Activated CD4-positive, alpha-beta T cell treated with anti-CD3 and anti-CD28 coated beads, Interleukin-2, amount 10 ng/mL, durations not matched to agents 7 days and 5 days (primary cell): ENCODE data around the gene HOMER1. TPM values are rescaled to one million over a fixed set of nuclear protein-coding genes. Genes with fewer than 3 reads are reported as not detected.

Experiments used
- CTCF ChIA-PET: fragments of 350-600 bp; sonication (Branson Sonifier 250); formaldehyde crosslinking; loops from one replicate; lab custom pipeline; 2021; ENCODE audit warnings: antibody characterized with exemption; lab: Charles Lee
- POLR2A ChIA-PET: fragments of 350-600 bp; sonication (Branson Sonifier 250); formaldehyde crosslinking; loops from one replicate; lab custom pipeline; 2021; ENCODE audit warnings: antibody characterized with exemption; lab: Charles Lee
- DNase-seq: peaks from one replicate; pipeline ENCODE4 v3.0.0-alpha.2; 2020
- H3K27ac Mint-ChIP-seq: one replicate; pipeline ENCODE4 v1.8.0; 2021; ENCODE audit warnings: mild to moderate bottlenecking, moderate library complexity, mixed read lengths
- H3K27me3 Mint-ChIP-seq: one replicate; pipeline ENCODE4 v1.8.0; 2021; ENCODE audit warnings: mixed read lengths
- H3K36me3 Mint-ChIP-seq: one replicate; pipeline ENCODE4 v1.8.0; 2021; ENCODE audit warnings: low read depth, mixed read lengths
- H3K4me1 Mint-ChIP-seq: one replicate; pipeline ENCODE4 v1.8.0; 2021; ENCODE audit warnings: mixed read lengths
- H3K4me3 Mint-ChIP-seq: one replicate; pipeline ENCODE4 v1.8.0; 2021; ENCODE audit warnings: mild to moderate bottlenecking, moderate library complexity, mixed read lengths
- H3K9me3 Mint-ChIP-seq: one replicate; pipeline ENCODE4 v1.8.0; 2021; ENCODE audit warnings: mixed read lengths
- total RNA-seq, 2 experiments: library from RNA; stranded (reverse); gene quantifications; one replicate each; pipeline ENCODE4 v1.2.3, GENCODE V29; 2021

HOMER1 gene
- total RNA-seq, 2 experiments from 2014 or later, result 1.9 to 2.6 TPM

GRCh38 chr5:79430196-79430595 lies 83.7 kb downstream of the HOMER1 start:
- Mint-ChIP-seq H3K27me3 (no peaks in the 10 kb centered on the region), H3K4me1 (no peaks in the 10 kb centered on the region), H3K36me3 (no peaks in the 10 kb centered on the region), H3K9me3 (no peaks in the 10 kb centered on the region), H3K27ac (no peak overlapping the region), H3K4me3 (no peak overlapping the region)
- DNase-seq, result no peak
- CTCF ChIA-PET, result no interaction called here
- POLR2A ChIA-PET, result no interaction called here

DNA sequence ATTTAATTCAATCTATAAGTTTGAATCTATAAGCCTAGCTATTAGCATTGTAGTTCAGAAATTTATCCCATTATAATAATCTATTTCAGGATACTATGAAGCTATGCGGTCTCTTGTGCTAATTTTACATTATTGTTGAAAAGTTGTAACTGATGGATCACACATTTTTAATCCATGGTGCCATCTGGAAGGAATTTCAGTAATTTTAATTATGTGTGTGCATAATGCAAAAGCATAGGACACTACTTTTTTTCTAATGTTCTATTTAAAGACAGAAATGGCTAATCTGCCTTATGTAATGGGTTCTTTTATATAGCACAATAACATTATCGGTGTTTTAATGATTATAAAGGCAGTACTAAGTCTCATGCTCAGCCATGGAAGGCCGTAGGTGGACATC lies 90.6 kb downstream of the HOMER1 start:
- ChIA-PET CTCF (no interaction called here), POLR2A (no interaction called here)
- H3K9me3 Mint-ChIP-seq, result no peaks in the 10 kb centered on the region
- H3K4me3 Mint-ChIP-seq, result no peak overlapping the region
- no peak overlapping the region for H3K27ac Mint-ChIP-seq
- H3K36me3 Mint-ChIP-seq, result no peaks in the 10 kb centered on the region
- H3K4me1 Mint-ChIP-seq, result no peaks in the 10 kb centered on the region
- DNase-seq, result no peak
- H3K27me3 Mint-ChIP-seq, result no peaks in the 10 kb centered on the region

- H3K27me3 Mint-ChIP-seq, result no peaks in the 10 kb centered on the region
- peaks cover 5% of the 10 kb centered on the region for H3K4me1 Mint-ChIP-seq
- DNase-seq, result no peak
- H3K27ac Mint-ChIP-seq, result no peak overlapping the region
- ChIA-PET POLR2A (no interaction called here), CTCF (interaction anchor here (1.6 kb wide), 1 partner anchor 11 kb away, joined by 3 read pairs; no protein-coding TSS in a partner anchor)
- H3K4me3 Mint-ChIP-seq, result no peak overlapping the region
- no peaks in the 10 kb centered on the region for H3K9me3 Mint-ChIP-seq
- no peaks in the 10 kb centered on the region for H3K36me3 Mint-ChIP-seq
These were observed 93.7 kb downstream of the HOMER1 start for GRCh38 chr5:79420248-79420647.

DNA sequence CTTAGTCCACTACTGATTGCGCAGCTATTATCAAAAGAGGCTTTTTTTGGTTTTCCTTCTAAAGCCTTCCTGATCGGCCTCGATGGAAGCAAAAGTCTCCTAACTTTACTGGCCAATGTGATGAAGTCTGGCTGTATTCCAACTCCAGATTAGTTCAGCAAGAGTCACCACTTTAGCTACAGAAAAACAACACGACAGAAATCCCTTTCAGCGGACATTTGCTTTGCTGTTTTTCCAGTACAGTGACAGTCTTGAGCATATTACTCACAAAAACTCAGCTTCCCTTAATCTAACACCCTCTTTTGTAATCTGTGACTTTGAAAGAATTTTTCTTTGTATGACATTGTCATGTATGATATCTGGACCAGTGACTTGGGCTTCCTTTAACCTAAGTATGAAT lies 95.7 kb downstream of the HOMER1 start:
- Mint-ChIP-seq H3K9me3 (no peaks in the 10 kb centered on the region), H3K27me3 (no peaks in the 10 kb centered on the region), H3K4me3 (no peak overlapping the region), H3K36me3 (no peaks in the 10 kb centered on the region), H3K4me1 (peaks cover 5% of the 10 kb centered on the region), H3K27ac (no peak overlapping the region)
- ChIA-PET CTCF (interaction anchor here (0.6 kb wide), 1 partner anchor 1169 kb away, joined by 3 read pairs; no protein-coding TSS in a partner anchor), POLR2A (no interaction called here)
- DNase-seq, result no peak

DNA sequence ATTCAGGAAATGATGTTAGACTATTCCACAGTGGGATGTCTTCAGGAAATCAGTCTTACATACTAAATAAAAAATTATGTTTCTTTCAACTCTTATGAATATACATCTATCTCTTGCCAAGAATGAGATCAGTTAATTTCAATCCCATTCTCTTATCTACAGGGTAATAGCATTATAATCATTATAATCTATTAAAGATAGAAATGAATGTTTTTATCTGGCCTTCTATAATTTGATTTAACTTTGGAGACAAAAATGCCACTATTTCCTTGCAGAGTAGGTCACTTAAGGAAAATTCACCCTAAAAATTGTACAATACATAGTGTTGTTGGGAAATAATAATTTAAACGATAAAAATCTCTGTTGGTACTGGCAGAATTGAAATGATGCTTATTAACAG lies 96.4 kb downstream of the HOMER1 start:
- Mint-ChIP-seq H3K27me3 (no peaks in the 10 kb centered on the region), H3K4me1 (peaks cover 5% of the 10 kb centered on the region), H3K27ac (no peak overlapping the region), H3K36me3 (no peaks in the 10 kb centered on the region), H3K9me3 (no peaks in the 10 kb centered on the region), H3K4me3 (no peak overlapping the region)
- DNase-seq, result no peak
- ChIA-PET POLR2A (no interaction called here), CTCF (interaction anchor here (1.4 kb wide), 1 partner anchor 9 kb away, joined by 3 read pairs; no protein-coding TSS in a partner anchor)

DNA sequence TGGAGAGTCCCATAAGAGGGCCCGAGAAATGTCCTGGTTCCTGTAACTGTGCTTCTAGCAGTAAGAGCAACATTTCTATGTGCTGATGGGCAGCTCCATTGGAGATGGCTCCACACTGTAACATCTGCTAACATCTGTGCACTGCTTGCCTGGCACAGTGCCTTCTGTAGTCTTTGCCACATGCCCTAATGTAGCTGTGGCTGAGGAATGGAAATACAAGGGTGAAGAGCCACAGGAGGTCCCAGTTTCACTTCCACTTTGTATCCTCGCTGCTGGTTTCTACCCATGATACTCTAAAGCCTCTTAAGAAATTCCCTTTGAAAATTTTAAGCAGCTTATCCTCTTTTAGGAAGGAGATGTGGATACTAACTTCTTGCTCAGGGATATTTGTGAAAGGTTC lies 97.4 kb downstream of the HOMER1 start:
- H3K9me3 Mint-ChIP-seq, result no peaks in the 10 kb centered on the region
- ChIA-PET CTCF (interaction anchor here (0.6 to 1.4 kb wide), 2 partner anchors 8 to 44 kb away, joined by 3 read pairs; no protein-coding TSS in a partner anchor), POLR2A (interaction anchor here (0.7 kb wide), 1 partner anchor 338 kb away, joined by 8 read pairs; no protein-coding TSS in a partner anchor)
- H3K4me1 Mint-ChIP-seq, result peaks cover 5% of the 10 kb centered on the region
- H3K27me3 Mint-ChIP-seq, result no peaks in the 10 kb centered on the region
- H3K36me3 Mint-ChIP-seq, result no peaks in the 10 kb centered on the region
- H3K4me3 Mint-ChIP-seq, result no peak overlapping the region
- H3K27ac Mint-ChIP-seq, result no peak overlapping the region
- DNase-seq, result no peak

DNA sequence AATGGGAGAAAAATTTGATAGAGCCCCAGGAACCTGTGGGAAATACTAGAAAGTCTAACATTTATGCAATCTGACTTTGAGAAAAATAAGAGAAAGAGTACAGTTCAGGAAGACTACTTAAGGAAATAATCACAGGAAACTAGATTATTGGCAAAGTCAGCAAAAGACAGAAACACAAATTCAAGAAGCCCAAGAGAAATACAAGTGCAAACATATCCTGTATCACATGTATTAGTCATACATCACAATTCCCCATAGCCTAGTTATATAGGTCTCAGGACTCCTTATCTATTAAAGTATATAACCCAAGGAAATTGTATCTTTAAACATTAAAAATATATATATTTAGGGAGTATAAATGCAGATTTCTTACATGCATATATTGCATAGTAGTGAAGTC lies 100.8 kb downstream of the HOMER1 start:
- POLR2A ChIA-PET, result no interaction called here
- no peaks in the 10 kb centered on the region for H3K27me3 Mint-ChIP-seq

DNA sequence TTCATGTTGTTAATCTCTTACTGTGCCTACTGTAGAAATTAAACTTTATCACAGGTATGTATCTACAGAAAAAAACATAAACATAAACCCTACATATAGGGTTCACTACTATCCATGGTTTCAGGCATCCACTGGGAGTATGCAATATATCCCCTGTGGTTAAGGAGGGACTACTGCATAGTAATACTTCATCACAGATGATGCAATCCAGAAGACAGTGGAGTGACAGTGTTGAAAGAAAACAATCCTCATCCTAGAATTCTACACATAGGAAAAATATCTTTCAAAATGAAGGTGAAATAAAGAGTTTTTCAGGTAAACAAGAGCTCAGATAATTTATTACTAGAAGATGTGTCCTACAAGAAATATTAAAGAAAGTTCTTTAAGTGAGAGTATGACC lies 105.9 kb downstream of the HOMER1 start:
- no peaks in the 10 kb centered on the region for H3K27me3 Mint-ChIP-seq
- DNase-seq, result no peak
- H3K4me1 Mint-ChIP-seq, result no peaks in the 10 kb centered on the region
- POLR2A ChIA-PET, result no interaction called here
- peaks cover 2% of the 10 kb centered on the region for H3K36me3 Mint-ChIP-seq
- H3K4me3 Mint-ChIP-seq, result no peak overlapping the region
- H3K27ac Mint-ChIP-seq, result no peak overlapping the region
- peaks cover 16% of the 10 kb centered on the region for H3K9me3 Mint-ChIP-seq
- CTCF ChIA-PET, result interaction anchor here (1.5 kb wide), 1 partner anchor 9 kb away, joined by 3 read pairs; no protein-coding TSS in a partner anchor

More for the DNA sequence above, 100.8 kb downstream of the HOMER1 start:
- peaks cover 5% of the 10 kb centered on the region for H3K4me1 Mint-ChIP-seq
- peaks cover 5% of the 10 kb centered on the region for H3K9me3 Mint-ChIP-seq
- H3K27ac Mint-ChIP-seq, result no peak overlapping the region
- DNase-seq, result no peak
- H3K4me3 Mint-ChIP-seq, result no peak overlapping the region
- CTCF ChIA-PET, result no interaction called here
- peaks cover 2% of the 10 kb centered on the region for H3K36me3 Mint-ChIP-seq

- CTCF ChIA-PET, result no interaction called here
- POLR2A ChIA-PET, result no interaction called here
- peaks cover 16% of the 10 kb centered on the region for H3K9me3 Mint-ChIP-seq
These were observed 106.3 kb downstream of the HOMER1 start for GRCh38 chr5:79407591-79407990.

GRCh38 chr5:79401216-79401615 lies 112.7 kb downstream of the HOMER1 start:
- CTCF ChIA-PET, result no interaction called here
- Mint-ChIP-seq H3K9me3 (no peaks in the 10 kb centered on the region), H3K4me1 (no peaks in the 10 kb centered on the region), H3K27ac (no peak overlapping the region), H3K36me3 (no peaks in the 10 kb centered on the region), H3K27me3 (no peaks in the 10 kb centered on the region), H3K4me3 (no peak overlapping the region)
- no peak for DNase-seq
- POLR2A ChIA-PET, result no interaction called here

More at GRCh38 chr5:79407591-79407990, 106.3 kb downstream of the HOMER1 start:
- Mint-ChIP-seq H3K4me3 (no peak overlapping the region), H3K36me3 (peaks cover 2% of the 10 kb centered on the region), H3K27me3 (no peaks in the 10 kb centered on the region), H3K27ac (no peak overlapping the region), H3K4me1 (no peaks in the 10 kb centered on the region)
- DNase-seq, result no peak

DNA sequence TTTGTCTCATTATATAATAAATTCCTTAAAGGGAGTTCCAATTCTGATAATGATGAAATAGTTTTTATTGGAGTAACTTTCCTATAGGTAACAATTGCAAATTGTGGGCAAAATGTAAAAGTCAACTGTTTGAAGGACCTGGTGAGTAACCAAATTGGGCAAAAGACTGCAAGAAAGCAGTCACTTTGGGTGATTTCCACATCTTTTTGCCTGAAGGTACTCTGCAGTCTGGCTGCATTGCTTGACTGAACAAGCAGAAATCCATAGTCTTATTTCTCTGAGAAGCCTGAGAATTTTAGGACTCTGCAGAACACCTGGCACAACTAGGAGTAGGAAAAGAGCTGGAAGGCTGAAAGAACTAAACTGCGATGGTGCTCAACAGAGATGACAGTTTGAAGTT lies 114.9 kb downstream of the HOMER1 start:
- Mint-ChIP-seq H3K27me3 (no peaks in the 10 kb centered on the region), H3K36me3 (no peaks in the 10 kb centered on the region), H3K4me3 (no peak overlapping the region), H3K9me3 (no peaks in the 10 kb centered on the region), H3K4me1 (no peaks in the 10 kb centered on the region), H3K27ac (no peak overlapping the region)
- CTCF ChIA-PET, result no interaction called here
- POLR2A ChIA-PET, result no interaction called here
- DNase-seq, result no peak

- DNase-seq, result no peak
- no peaks in the 10 kb centered on the region for H3K36me3 Mint-ChIP-seq
- H3K4me1 Mint-ChIP-seq, result no peaks in the 10 kb centered on the region
- ChIA-PET POLR2A (no interaction called here), CTCF (interaction anchor here (0.6 kb wide), 1 partner anchor 946 kb away, joined by 3 read pairs; no protein-coding TSS in a partner anchor)
- H3K4me3 Mint-ChIP-seq, result no peak overlapping the region
- H3K27ac Mint-ChIP-seq, result no peak overlapping the region
- no peaks in the 10 kb centered on the region for H3K9me3 Mint-ChIP-seq
- H3K27me3 Mint-ChIP-seq, result no peaks in the 10 kb centered on the region
These were observed 116.9 kb downstream of the HOMER1 start for GRCh38 chr5:79397080-79397479.

DNA sequence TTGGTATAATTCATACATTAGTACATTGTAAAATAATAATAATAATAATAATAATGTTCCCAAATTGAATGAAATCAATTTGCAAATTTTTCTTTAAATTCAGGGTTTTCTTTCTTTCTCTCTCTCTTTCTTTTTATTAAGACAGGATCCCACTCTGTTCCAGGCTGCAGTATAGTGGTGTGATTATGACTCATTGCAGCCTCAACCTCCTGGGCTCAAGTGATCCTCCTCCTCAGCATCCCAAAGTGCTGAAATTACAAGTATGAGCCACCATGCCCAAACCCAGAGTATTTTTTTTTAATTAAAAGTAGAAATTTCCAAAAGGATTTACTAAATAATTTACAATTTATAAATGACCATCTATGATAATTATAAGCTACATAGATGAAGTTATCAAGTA lies 117.7 kb downstream of the HOMER1 start:
- no peaks in the 10 kb centered on the region for H3K9me3 Mint-ChIP-seq
- DNase-seq, result no peak
- H3K27ac Mint-ChIP-seq, result no peak overlapping the region
- no peaks in the 10 kb centered on the region for H3K27me3 Mint-ChIP-seq
- ChIA-PET POLR2A (no interaction called here), CTCF (interaction anchor here (0.6 kb wide), 1 partner anchor 989 kb away, joined by 3 read pairs; no protein-coding TSS in a partner anchor)
- H3K4me3 Mint-ChIP-seq, result no peak overlapping the region
- H3K4me1 Mint-ChIP-seq, result no peaks in the 10 kb centered on the region
- H3K36me3 Mint-ChIP-seq, result no peaks in the 10 kb centered on the region

- no peaks in the 10 kb centered on the region for H3K27me3 Mint-ChIP-seq
- H3K4me1 Mint-ChIP-seq, result no peaks in the 10 kb centered on the region
- H3K4me3 Mint-ChIP-seq, result no peak overlapping the region
- POLR2A ChIA-PET, result no interaction called here
- no peak for DNase-seq
- H3K9me3 Mint-ChIP-seq, result no peaks in the 10 kb centered on the region
- CTCF ChIA-PET, result no interaction called here
- H3K27ac Mint-ChIP-seq, result no peak overlapping the region
- H3K36me3 Mint-ChIP-seq, result no peaks in the 10 kb centered on the region
These were observed 118.6 kb downstream of the HOMER1 start for GRCh38 chr5:79395296-79395695.
